Ovary (tissue), 9 donors: Measurements from ENCODE around the gene MYH7B. TPM values are rescaled to one million over a fixed set of nuclear protein-coding genes. Genes with fewer than 3 reads are reported as not detected.

Source experiments
- DNase-seq, 5 donors: peaks; one replicate each; pipeline ENCODE4 v3.0.0-alpha.2; 2019 to 2020
- H3K27ac ChIP-seq, 2 donors: fragments of 200-600 bp; one replicate each; pipeline versions ENCODE4 v1.5.1 to v1.8.0; 2019 to 2022
- H3K27me3 ChIP-seq: fragments of 200-600 bp; one replicate; pipeline ENCODE4 v1.8.0; 2022
- H3K36me3 ChIP-seq: fragments of 200-600 bp; sonication (generic); one replicate; pipeline ENCODE4 v1.5.1; 2019
- H3K4me1 ChIP-seq: one replicate; pipeline ENCODE4 v1.8.1; 2013; ENCODE audit warnings: mild to moderate bottlenecking, moderate library complexity; ENCODE audit not compliant: insufficient read depth
- H3K4me3 ChIP-seq: fragments of 200-600 bp; sonication (generic); one replicate; pipeline ENCODE4 v1.5.1; 2017
- H3K9me3 ChIP-seq, 2 donors: fragments of 200-600 bp in 1 of 2; sonication (generic) in 1 of 2; one replicate each; pipeline versions ENCODE4 v1.5.1 to v1.8.1; 2013 to 2019; ENCODE audit warnings: mild to moderate bottlenecking in 1 of 2, moderate library complexity in 1 of 2
- EP300 ChIP-seq: sonication (generic); formaldehyde crosslinking; IDR thresholded peaks from one replicate; pipeline ENCODE4 v1.6.1; 2017; ENCODE audit warnings: antibody characterized with exemption
- POLR2A ChIP-seq: fragments of 450-650 bp; IDR thresholded peaks from one replicate; pipeline ENCODE4 v1.6.1; 2017; ENCODE audit warnings: antibody characterized with exemption, mild to moderate bottlenecking, moderate library complexity
- WGBS, 3 donors: extraction: QIAGEN DNeasy Blood & Tissue Kit in 1 of 3; methylation state at CpG; one replicate each; pipeline versions ENCODE4 v1.1.5 to v1.1.7; 2013 to 2017; 5-methylcytosine and 5-hydroxymethylcytosine counted together
- intact Hi-C, 4 donors: fragments of 100-400 bp; cut with DNase I; formaldehyde crosslinking; loops; one replicate each; pipeline versions ENCODE4 v1.11.0 to v1.15.1; 2022 to 2023
- polyA plus RNA-seq, 2 donors: library from polyadenylated mRNA; stranded (reverse); fragments of 200-250 nt in 1 of 2; fragments of 350-450 nt in 1 of 2; fragmentation: Illumina TruSeq in 1 of 2; extraction: RNeasy Lipid Tissue Mini Kit (QIAGEN cat#74804) in 1 of 2; gene quantifications; one replicate each; pipeline ENCODE4 v1.2.3, GENCODE V29; 2013 to 2014
- total RNA-seq, 7 donors: library from RNA; depleted of rRNA in 2 of 7; stranded (reverse); fragments of >200 nt in 2 of 7; fragmentation: NEBNext Ultra II Directional in 3 of 7; extraction: Animal tissue kit (Norgen Biotek cat#: 25700) in 3 of 7; gene quantifications; one replicate each; pipeline versions ENCODE4 v1.1.0 to v1.2.4, GENCODE V29; 2016 to 2023
- TF ChIP-seq, protein P1 (sequence below), 3 donors: fragments of 450-650 bp in 2 of 3; fragments of 200-600 bp in 1 of 3; IDR thresholded peaks; one replicate each; pipeline versions ENCODE4 v1.5.1 to v1.8.0; 2016 to 2022; ENCODE audit warnings: antibody characterized with exemption in 3 of 3, mild to moderate bottlenecking in 1 of 3
- donor health status: DM: no; HTN: no; CAD: no; lungs with moderate emphysema.
- donor health status: DM: no; HTN: no; CAD: no.
- donor health status: Bipolar disorder and iron deficiency.
- donor health status: DM: yes; HTN: yes; CAD: no.
- donor health status: DM: no; HTN: no; CAD: no.
- donor health status: DM: yes; HTN: yes; CAD: no.

MYH7B gene
- total and polyA plus RNA-seq, 9 donors, result 0.30 to 2.6 (median 1.1) TPM

DNA sequence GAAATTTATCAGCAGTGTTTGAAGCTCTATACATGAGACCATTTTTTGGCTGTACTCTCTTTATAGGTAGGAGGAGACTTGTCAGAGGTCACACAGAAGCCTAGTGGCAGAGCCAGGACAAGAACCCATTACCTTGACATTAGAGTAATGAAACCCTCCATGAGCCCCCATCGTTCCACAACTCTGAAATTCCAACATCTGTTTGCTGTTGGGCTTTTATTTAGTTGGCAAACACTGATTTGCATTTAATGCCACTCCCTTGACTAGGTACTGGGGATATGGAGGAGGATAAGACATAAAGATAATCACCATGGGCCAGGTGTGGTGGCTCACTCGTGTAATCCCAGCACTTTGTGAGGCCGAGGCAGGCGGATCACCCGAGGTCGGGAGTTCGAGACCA is 1.7 kb upstream of the MYH7B start:
- no peak for DNase-seq
- no peaks in the 10 kb centered on the region for H3K36me3 ChIP-seq
- no peak overlapping the region for H3K27ac ChIP-seq
- TF ChIP-seq, protein P1, sequence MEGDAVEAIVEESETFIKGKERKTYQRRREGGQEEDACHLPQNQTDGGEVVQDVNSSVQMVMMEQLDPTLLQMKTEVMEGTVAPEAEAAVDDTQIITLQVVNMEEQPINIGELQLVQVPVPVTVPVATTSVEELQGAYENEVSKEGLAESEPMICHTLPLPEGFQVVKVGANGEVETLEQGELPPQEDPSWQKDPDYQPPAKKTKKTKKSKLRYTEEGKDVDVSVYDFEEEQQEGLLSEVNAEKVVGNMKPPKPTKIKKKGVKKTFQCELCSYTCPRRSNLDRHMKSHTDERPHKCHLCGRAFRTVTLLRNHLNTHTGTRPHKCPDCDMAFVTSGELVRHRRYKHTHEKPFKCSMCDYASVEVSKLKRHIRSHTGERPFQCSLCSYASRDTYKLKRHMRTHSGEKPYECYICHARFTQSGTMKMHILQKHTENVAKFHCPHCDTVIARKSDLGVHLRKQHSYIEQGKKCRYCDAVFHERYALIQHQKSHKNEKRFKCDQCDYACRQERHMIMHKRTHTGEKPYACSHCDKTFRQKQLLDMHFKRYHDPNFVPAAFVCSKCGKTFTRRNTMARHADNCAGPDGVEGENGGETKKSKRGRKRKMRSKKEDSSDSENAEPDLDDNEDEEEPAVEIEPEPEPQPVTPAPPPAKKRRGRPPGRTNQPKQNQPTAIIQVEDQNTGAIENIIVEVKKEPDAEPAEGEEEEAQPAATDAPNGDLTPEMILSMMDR (IDR thresholded peaks at IDR 0.05), result no peak
- TF ChIP-seq EP300 (no peak), POLR2A (no peak)
- no peaks in the 10 kb centered on the region for H3K4me1 ChIP-seq
- H3K4me3 ChIP-seq, result no peak overlapping the region
- H3K9me3 ChIP-seq, result no peaks in the 10 kb centered on the region
- no peaks in the 10 kb centered on the region for H3K27me3 ChIP-seq
- WGBS, 3 donors, result 87 to 93% (median 89%) methylated on average over 7 of the region's 7 CpGs
- intact Hi-C loops, result loop anchor here in 1 of 4 donors (2.0 kb wide), 1 partner anchor 79 kb away; no protein-coding TSS in a partner anchor

DNA sequence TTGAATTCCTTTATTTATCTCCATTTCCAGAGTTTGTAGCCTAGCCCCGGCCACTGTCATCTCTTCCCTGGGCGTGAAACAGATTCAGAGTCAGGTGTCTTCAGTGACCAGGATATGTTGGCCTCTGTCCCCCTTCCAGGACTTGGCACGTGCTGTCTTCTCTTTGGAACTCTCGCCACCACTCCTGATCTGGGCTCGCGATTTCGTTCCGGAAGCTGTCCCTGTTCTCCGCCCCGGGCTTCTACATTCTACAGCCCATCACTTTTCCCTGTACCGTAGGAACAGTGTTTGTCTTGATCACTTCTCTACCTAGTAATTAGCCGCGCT is 801 bp upstream of the MYH7B start:
- no peak for DNase-seq
- no peaks in the 10 kb centered on the region for H3K27me3 ChIP-seq
- H3K4me3 ChIP-seq, result peak overlapping the region; percentile 79
- WGBS, 3 donors, result 10 to 15% (median 12%) methylated on average over 13 of the region's 13 CpGs
- no peaks in the 10 kb centered on the region for H3K4me1 ChIP-seq
- no peaks in the 10 kb centered on the region for H3K36me3 ChIP-seq
- intact Hi-C loops, result loop anchor here (2.0 to 5.0 kb wide), 2 partner anchors 80 to 83 kb away; partner anchors contain the start of gene GGT7 (in 3 of the 4)
- no peak for TF ChIP-seq EP300
- TF ChIP-seq, protein P1 (IDR thresholded peaks at IDR 0.05), result no peak
- no peak for TF ChIP-seq POLR2A
- H3K27ac ChIP-seq, result peak overlapping the region in 1 of 2 donors; percentile 86
- no peaks in the 10 kb centered on the region for H3K9me3 ChIP-seq

DNA sequence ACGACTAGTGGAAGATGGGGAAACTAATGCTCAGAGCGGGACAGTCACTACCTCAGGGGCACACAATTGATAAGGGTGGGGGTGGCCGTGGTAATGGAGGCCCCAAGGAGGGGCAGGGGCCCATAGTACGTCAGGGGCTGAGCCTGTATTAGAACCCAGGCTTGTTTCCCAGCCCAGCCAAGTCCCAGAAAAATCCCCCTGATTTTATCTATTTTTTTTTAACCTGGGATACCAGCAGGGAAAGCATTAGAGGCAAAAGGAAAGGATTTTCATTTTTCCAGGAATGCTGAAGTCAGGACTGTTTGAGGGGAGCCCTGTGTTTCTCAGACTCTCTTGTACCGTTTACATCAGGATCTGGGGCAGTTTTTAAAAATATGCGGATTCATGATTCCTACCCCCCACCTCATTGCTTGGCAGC is 382 bp downstream of the MYH7B start:
- Histone ChIP-seq H3K36me3 (no peaks in the 10 kb centered on the region), H3K4me1 (no peaks in the 10 kb centered on the region), H3K27ac (peak overlapping the region; percentile 59 to 86), H3K27me3 (no peaks in the 10 kb centered on the region), H3K4me3 (peak overlapping the region; percentile 79), H3K9me3 (no peaks in the 10 kb centered on the region)
- intact Hi-C loops, result loop anchor here in 3 of 4 donors (5.0 kb wide), 1 partner anchor 84 kb away; the partner anchor contains the start of gene GGT7 (in 3 of the 3)
- TF ChIP-seq, protein P1 (IDR thresholded peaks at IDR 0.05), result no peak
- TF ChIP-seq EP300, result no peak
- DNase-seq, result no peak
- 4 to 7% (median 5%) methylated on average over 6 of the region's 6 CpGs for WGBS, 3 donors

DNA sequence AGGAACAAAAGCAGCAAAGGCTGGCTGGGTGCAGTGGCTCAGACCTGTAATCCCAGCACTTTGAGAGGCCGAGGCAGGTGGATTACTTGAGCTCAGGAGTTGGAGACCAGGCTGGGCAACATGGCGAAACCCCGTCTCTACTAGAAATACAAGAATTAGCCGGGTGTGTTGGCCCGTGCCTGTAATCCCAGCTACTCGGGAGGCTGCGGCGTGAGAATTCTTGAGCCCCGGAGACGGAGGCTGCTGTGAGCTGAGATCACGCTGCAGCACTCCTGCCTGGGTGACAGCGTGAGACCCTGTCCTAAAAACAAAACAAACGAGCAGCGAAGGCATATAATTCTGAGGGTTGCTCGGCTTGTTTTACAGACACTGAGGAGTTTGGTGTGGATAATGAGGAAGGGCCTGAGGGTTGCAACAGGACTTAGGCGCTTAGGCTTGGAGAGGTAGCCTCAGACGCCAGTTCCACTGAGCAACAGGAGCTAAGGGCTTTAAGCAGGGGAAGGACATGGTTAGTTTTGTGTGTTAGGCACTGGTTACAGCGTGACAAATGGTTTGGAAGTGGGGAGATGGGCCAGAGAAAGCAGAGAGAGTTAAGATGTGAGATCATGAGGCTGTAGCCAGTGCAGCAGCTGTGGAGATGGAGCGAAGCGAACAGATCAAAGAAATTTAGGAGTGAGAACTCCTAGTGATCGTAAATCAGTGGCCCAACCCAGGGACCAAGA is 1.2 kb downstream of the MYH7B start:
- Histone ChIP-seq H3K9me3 (no peaks in the 10 kb centered on the region), H3K27ac (peak overlapping the region in 1 of 2 donors; percentile 86), H3K36me3 (no peaks in the 10 kb centered on the region), H3K27me3 (no peaks in the 10 kb centered on the region), H3K4me3 (no peak overlapping the region), H3K4me1 (no peaks in the 10 kb centered on the region)
- intact Hi-C loops, result loop anchor here in 3 of 4 donors (5.0 kb wide), 1 partner anchor 85 kb away; the partner anchor contains the start of gene GGT7 (in 3 of the 3)
- DNase-seq, result no peak
- 83 to 86% (median 84%) methylated on average over 21 of the region's 21 CpGs for WGBS, 3 donors
- TF ChIP-seq, protein P1 (IDR thresholded peaks at IDR 0.05), result no peak
- no peak for TF ChIP-seq POLR2A
- no peak for TF ChIP-seq EP300
